Esophagus muscularis mucosa (tissue), 4 donors: Measurements from ENCODE around the gene SKOR1. TPM values are rescaled to one million over a fixed set of nuclear protein-coding genes. Genes with fewer than 3 reads are reported as not detected.

Experiments
- DNase-seq: peaks from one replicate; pipeline ENCODE4 v3.0.0-alpha.2; 2017; ENCODE audit errors: extremely low spot score
- H3K27ac ChIP-seq, 4 donors: fragments of 200-600 bp; sonication (generic); replicated peaks in 1 of 4; 1 replicate in 3 of 4; 2 replicates in 1 of 4; pipeline ENCODE4 v1.5.1; 2016 to 2019; ENCODE audit warnings: mild to moderate bottlenecking in 1 of 4
- H3K27me3 ChIP-seq, 4 donors: fragments of 200-600 bp; sonication (generic); one replicate each; pipeline versions ENCODE4 v1.5.1 to v1.6.0; 2016 to 2019
- H3K36me3 ChIP-seq, 4 donors: fragments of 200-600 bp; sonication (generic); one replicate each; pipeline ENCODE4 v1.5.1; 2016 to 2019
- H3K4me1 ChIP-seq, 4 donors: fragments of 200-600 bp; sonication (generic); one replicate each; pipeline ENCODE4 v1.5.1; 2016 to 2019
- H3K4me3 ChIP-seq, 4 donors: fragments of 200-600 bp; sonication (generic); 1 replicate in 2 of 4; 2 replicates in 2 of 4; pipeline ENCODE4 v1.5.1; 2016 to 2019; ENCODE audit warnings: mild to moderate bottlenecking in 4 of 4, moderate library complexity in 1 of 4
- H3K9me3 ChIP-seq, 4 donors: fragments of 200-600 bp; sonication (generic); 1 replicate in 3 of 4; 2 replicates in 1 of 4; pipeline ENCODE4 v1.5.1; 2016 to 2019
- EP300 ChIP-seq: sonication (generic); formaldehyde crosslinking; IDR thresholded peaks from one replicate; pipeline ENCODE4 v1.6.1; 2017; ENCODE audit warnings: antibody characterized with exemption
- POLR2A ChIP-seq: fragments of 450-650 bp; IDR thresholded peaks from one replicate; pipeline ENCODE4 v1.6.1; 2017; ENCODE audit warnings: antibody characterized with exemption, moderate library complexity, mild to moderate bottlenecking, low read depth
- POLR2AphosphoS5 ChIP-seq, 2 donors: sonication (generic); formaldehyde crosslinking; IDR thresholded peaks; one replicate each; pipeline ENCODE4 v1.6.1; 2017; ENCODE audit warnings: antibody characterized with exemption in 2 of 2
- WGBS: methylation state at CpG from one replicate; pipeline ENCODE4 v1.1.5; 2018; 5-methylcytosine and 5-hydroxymethylcytosine counted together
- intact Hi-C: fragments of 100-400 bp; cut with DNase I; formaldehyde crosslinking; loops from one replicate; pipeline ENCODE4 v1.15.1; 2023
- total RNA-seq, 4 donors: library from RNA; depleted of rRNA; stranded (reverse); fragments of >200 nt; gene quantifications; one replicate each; pipeline versions ENCODE4 v1.1.0 to v1.2.1, GENCODE V29; 2016
- TF ChIP-seq, protein P1 (sequence below), 3 experiments: fragments of 200-600 bp in 2 of 3; fragments of 450-650 bp in 1 of 3; sonication (generic) in 2 of 3; IDR thresholded peaks; one replicate each; pipeline ENCODE4 v1.5.1; 2017 to 2019; ENCODE audit warnings: antibody characterized with exemption in 3 of 3, mild to moderate bottlenecking in 2 of 3, moderate library complexity in 1 of 3

The SKOR1 gene
- total RNA-seq, 4 donors from 2014 or later, result 0.58 to 1.2 (median 0.84) TPM

DNA sequence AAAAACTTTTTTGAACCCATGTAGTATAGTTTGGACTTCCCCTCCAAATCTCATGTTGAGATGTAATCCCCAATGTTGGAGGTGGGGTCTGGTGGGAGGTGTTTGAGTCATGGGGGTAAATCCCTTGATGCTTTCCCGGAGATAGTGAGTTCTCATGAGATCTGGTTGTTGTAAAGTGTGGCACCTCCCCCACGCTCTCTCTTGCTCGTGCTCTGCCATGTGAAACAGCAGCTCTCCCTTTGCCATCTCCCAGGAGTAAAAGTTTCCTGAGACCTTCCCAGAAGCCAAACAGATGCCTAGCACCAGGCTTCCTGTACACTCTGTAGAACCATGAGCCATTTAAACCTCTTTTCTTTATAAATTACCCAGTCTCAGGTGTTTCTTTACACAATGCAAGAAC, 30.5 kb downstream of the SKOR1 start:
- DNase-seq, result no peak
- Histone ChIP-seq H3K4me3 (no peak overlapping the region), H3K9me3 (no peaks in the 10 kb centered on the region), H3K27ac (no peak overlapping the region), H3K27me3 (no peaks in the 10 kb centered on the region), H3K4me1 (no peaks in the 10 kb centered on the region), H3K36me3 (no peaks in the 10 kb centered on the region)
- WGBS, result 75% methylated on average over 3 of the region's 3 CpGs
- intact Hi-C loops, result no loop called here
- TF ChIP-seq EP300 (no peak), POLR2AphosphoS5 (IDR thresholded peaks at IDR 0.05) (no peak), POLR2A (no peak)

DNA sequence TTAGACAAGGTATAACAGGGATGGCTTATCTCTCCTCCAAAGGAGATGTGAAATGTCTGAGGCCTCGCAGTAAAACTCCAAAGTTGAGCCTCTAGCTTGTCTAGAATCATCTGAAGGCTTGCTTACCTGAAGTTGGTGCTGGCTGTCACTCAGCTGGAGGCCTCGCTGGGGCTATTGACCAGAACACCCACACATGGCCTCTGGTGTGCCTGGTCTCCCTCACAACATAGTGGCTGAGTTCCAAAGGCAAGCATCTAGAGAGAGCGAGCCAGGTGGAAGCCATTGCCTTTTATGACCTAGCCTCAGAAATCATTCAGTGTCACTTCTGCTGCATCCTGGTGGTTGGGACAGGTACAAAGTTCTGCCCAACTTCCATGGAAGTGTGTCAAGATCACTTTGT, 31.9 kb downstream of the SKOR1 start:
- WGBS, result 94% methylated on average over 2 of the region's 3 CpGs
- Histone ChIP-seq H3K4me1 (no peaks in the 10 kb centered on the region), H3K36me3 (no peaks in the 10 kb centered on the region), H3K4me3 (no peak overlapping the region), H3K27ac (no peak overlapping the region), H3K27me3 (no peaks in the 10 kb centered on the region), H3K9me3 (no peaks in the 10 kb centered on the region)
- no peak for DNase-seq
- intact Hi-C loops, result no loop called here
- TF ChIP-seq EP300 (no peak), POLR2AphosphoS5 (IDR thresholded peaks at IDR 0.05) (no peak), POLR2A (no peak)
- TF ChIP-seq, protein P1, sequence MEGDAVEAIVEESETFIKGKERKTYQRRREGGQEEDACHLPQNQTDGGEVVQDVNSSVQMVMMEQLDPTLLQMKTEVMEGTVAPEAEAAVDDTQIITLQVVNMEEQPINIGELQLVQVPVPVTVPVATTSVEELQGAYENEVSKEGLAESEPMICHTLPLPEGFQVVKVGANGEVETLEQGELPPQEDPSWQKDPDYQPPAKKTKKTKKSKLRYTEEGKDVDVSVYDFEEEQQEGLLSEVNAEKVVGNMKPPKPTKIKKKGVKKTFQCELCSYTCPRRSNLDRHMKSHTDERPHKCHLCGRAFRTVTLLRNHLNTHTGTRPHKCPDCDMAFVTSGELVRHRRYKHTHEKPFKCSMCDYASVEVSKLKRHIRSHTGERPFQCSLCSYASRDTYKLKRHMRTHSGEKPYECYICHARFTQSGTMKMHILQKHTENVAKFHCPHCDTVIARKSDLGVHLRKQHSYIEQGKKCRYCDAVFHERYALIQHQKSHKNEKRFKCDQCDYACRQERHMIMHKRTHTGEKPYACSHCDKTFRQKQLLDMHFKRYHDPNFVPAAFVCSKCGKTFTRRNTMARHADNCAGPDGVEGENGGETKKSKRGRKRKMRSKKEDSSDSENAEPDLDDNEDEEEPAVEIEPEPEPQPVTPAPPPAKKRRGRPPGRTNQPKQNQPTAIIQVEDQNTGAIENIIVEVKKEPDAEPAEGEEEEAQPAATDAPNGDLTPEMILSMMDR (IDR thresholded peaks at IDR 0.05), result no peak

DNA sequence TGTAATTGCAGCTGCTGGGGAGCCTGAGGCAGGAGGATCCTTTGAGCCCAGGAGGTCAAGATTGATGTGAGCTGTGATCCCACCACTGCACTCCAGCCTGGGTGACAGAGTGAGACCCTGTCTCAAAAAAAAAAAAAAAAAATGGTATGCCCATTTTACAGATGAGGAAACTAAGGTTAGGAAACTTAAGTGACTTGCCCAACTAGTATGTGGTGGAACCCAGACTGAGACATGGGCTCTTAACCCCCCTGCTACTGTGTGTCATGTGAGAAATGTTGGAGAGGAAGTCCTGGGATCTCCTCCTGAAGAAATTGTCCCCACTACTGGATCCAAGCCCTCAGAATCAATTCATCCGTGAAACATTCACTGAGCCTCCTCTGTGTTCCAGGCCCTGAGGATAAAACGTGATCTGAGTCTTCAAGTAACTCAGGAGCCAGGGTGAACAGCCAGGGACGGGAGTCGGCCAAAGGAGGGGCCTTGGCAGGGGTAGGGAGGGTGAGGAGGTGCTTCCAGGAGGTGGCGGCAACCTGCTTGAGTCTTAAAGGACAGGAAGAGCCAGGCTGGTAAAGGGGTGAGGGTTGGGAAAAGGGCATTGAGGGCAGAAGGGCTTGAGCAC, 34.1 kb downstream of the SKOR1 start:
- peaks cover 0 to 5% (median 0%) of the 10 kb centered on the region in 4 donors for H3K27me3 ChIP-seq
- 73% methylated on average over 5 of the region's 5 CpGs for WGBS
- H3K4me1 ChIP-seq, result peaks cover 11 to 16% (median 15%) of the 10 kb centered on the region in 4 donors
- H3K27ac ChIP-seq, result no peak overlapping the region
- no peaks in the 10 kb centered on the region for H3K9me3 ChIP-seq
- H3K36me3 ChIP-seq, result no peaks in the 10 kb centered on the region
- intact Hi-C loops, result no loop called here
- TF ChIP-seq EP300 (no peak), POLR2A (no peak), POLR2AphosphoS5 (IDR thresholded peaks at IDR 0.05) (no peak)
- TF ChIP-seq, protein P1 (IDR thresholded peaks at IDR 0.05), result no peak
- H3K4me3 ChIP-seq, result no peak overlapping the region
- DNase-seq, result no peak

DNA sequence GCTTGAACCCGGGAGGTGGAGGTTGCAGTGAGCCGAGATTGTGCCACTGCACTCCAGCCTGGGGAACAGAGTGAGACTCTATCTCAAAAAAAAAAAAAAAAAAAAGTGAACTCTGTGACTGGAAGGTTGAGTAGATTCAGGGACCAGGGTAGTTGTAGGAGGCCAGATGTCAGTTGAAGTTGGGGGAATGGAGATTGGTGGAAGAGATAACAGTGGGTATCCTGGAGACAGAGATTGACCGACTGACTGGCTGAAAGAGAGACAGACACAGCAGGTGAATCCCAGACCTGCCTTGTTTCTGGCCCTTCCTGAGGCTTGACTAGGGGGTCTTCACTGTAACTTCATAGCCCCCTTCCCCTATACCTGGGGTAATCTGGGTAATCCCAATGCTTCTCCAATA, 36.7 kb downstream of the SKOR1 start:
- TF ChIP-seq, protein P1 (IDR thresholded peaks at IDR 0.05), result no peak
- no peak for TF ChIP-seq EP300
- TF ChIP-seq POLR2AphosphoS5 (IDR thresholded peaks at IDR 0.05), result no peak
- no peak for TF ChIP-seq POLR2A
- Histone ChIP-seq H3K4me3 (no peak overlapping the region), H3K27me3 (peaks cover 0 to 5% (median 0%) of the 10 kb centered on the region in 4 donors), H3K27ac (no peak overlapping the region), H3K36me3 (no peaks in the 10 kb centered on the region), H3K4me1 (peaks cover 11 to 26% (median 17%) of the 10 kb centered on the region in 4 donors), H3K9me3 (no peaks in the 10 kb centered on the region)
- no peak for DNase-seq
- 87% methylated on average over 3 of the region's 3 CpGs for whole genome bisulfite sequencing
- intact Hi-C loops, result loop anchor here (2.0 to 5.0 kb wide), 4 partner anchors 100 to 349 kb away; no protein-coding TSS in a partner anchor

DNA sequence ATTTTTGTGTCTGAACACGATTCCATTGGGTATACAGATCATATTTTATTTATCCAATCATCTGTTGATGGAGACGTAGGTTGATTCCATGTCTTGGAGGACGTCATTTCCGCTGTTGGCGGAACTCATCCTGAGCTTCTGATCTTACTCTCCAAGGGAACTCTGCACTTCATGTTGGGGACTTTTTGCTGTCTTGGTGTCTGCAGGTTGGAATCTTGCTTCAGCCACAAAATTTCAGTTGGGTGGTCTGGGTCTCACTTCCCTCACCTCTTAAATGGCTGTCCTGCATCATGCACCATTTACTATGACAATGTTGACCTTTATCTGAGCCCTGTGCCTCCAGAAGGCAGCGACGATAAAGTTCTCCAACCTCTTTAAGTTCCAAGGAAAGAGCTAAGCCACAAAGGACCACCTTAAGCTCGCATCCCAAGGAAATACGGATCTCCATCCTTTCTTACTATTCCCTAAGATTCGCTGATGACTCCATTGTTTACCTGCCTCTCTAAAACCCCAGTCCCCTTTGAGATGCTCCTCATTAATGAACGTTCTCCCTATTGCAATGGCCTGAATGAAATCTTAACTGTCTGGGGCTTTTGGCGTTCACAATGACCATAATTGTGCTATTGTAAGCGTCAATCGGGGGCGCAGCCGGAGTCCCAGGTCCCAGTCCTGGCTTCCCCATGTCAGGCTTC, 37.6 kb downstream of the SKOR1 start:
- Histone ChIP-seq H3K27ac (peak overlapping the region; percentile 59 to 73 (median 69)), H3K27me3 (peaks cover 0 to 5% (median 0%) of the 10 kb centered on the region in 4 donors), H3K9me3 (no peaks in the 10 kb centered on the region), H3K4me1 (peaks cover 11 to 26% (median 17%) of the 10 kb centered on the region in 4 donors), H3K4me3 (peak overlapping the region; percentile 46 to 58 (median 52)), H3K36me3 (no peaks in the 10 kb centered on the region)
- no peak for DNase-seq
- 58% methylated on average over 16 of the region's 16 CpGs for WGBS
- TF ChIP-seq, protein P1 (IDR thresholded peaks at IDR 0.05), result no peak
- intact Hi-C loops, result loop anchor here (2.0 to 5.0 kb wide), 4 partner anchors 99 to 348 kb away; no protein-coding TSS in a partner anchor
